Stimulated activated CD4-positive, alpha-beta T cell treated with anti-CD3 and anti-CD28 coated beads, TNF-alpha, amount 100 ng/mL, for 48 hours (primary cell): ENCODE data around the gene AFAP1L1.
"Not testable (repeated sequence)": the region's sequence is repeated elsewhere in the genome, so short reads cannot be mapped to it uniquely, and the experiment has no call there.

ENCODE experiments used
- DNase-seq, 3 donors: peaks; one replicate each; pipeline ENCODE4 v3.0.0-alpha.2; 2020; ENCODE audit warnings: low read depth in 3 of 3

AFAP1L1 gene

GRCh38 chr5:149261246-149261645, 10.4 kb upstream of the AFAP1L1 start:
- no peak for DNase-seq

DNA sequence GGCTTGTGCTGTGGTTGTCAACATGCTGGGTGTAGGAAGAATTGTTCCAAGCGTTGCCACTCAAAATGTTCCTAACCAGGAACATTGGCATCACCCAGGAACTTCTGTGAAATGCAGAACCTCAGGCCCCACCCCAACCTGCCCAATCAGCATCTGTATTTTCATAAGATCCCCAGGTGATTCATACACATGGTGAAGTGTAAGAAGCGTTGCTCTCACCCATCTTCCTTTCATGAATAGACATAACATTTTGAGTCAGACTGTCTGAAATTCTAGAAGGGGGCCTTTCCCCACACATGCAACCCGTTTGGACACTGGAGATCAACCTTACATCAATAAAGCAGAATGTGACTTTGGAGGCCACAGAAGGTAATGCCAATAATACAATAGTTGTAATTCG, 9.3 kb upstream of the AFAP1L1 start:
- DNase-seq = no peak

DNA sequence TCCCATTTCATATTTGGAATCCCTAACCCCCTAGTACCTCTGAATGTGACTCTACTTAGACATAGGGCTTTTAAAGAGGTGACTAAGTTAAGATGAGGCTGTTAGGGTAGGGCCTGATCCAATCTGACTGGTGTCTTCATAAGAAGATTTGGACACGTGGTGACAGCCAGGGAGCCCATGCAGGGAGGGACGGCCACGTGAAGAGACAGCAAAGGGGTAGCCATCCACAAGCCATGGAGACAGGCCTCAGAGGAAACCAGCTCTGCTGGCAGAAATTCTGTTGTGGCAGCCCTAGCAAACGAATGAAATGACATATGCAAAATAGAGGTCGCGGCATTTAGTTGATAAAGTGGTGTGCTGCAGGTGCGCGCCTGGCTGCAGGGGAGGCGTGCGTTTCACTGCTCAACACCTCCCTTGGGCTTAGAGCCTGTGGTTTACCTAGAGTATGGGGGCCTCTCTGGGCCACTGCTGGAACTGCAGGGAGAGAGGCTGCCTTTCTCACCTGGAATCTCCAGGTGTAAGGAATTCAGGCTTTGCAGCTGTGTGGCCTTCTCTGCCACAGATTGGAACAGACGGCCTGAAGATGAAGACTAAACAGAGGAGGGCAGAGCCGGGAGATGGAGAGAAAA, 7.1 kb upstream of the AFAP1L1 start:
- no peak for DNase-seq

DNA sequence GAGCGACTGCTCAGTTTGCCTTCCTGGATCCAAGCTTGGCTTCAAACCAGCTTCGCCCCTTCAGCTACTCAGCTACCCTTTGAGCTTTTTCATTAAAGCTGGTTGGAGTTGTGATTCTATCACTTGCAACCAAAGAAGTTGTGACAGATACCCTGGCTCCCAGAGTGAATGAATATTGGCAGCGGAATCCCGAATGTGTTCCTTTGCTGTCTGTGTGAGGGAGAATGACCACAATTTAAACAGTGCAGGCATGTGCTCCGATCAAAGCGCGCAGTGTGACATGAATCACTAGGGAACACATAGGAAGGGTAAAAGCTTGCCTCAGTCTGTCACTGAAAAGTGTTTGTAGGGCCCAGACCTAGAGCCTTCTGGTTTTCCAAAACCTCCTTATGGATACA, 6.6 kb upstream of the AFAP1L1 start:
- no peak for DNase-seq

DNA sequence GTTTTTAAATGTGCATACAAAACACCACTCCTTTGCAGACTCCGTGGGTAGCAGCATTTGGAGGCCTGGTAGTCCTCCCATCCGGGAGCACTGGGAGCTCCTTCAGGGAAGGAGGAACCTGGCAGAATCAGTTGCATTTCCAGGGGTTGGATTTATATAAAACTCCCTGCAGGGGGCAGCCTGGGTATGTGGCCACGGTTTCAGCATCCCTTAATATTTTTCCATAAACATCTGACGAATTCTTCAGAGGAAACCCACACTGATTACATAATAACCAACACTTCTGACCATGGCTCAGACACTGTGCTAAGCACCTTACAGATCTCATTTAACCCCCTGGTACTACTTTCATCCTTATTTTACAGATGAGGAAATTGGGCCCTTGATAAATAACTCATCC, 6.1 kb upstream of the AFAP1L1 start:
- no peak for DNase-seq

GRCh38 chr5:149267241-149267973, 4.3 kb upstream of the AFAP1L1 start:
- DNase-seq = no peak

DNA sequence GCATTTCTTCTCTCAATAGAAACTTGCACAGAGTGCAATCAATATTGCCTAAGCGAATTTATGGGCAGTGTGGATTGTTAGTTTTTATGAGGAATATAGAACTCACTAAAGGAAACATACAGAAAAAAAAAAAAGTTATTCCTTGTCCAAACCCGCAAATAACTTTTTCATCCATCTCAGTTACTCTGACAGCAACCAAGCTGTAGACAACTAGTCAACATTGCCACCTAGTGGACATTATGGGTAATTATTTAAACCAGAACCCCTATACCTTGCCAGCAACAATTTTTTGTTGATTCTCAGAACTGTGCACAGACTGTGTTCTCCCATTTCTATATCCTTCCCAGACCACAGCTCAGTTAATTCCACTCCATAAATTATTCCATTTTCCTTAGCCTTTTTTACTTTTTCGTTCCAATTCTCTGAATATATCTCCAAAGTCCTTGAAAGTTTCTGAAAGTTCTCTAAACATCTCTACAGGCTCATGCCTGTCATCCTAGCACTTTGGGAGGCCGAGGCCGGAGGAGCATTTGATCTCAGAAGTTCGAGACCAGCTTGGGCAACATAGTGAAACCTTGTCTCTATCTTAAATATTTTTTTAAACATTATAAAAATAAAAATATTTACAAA, 2.6 kb upstream of the AFAP1L1 start:
- DNase-seq = no peak

- no peak for DNase-seq
Measured at GRCh38 chr5:149271195-149271715, 404 bp upstream of the AFAP1L1 start.

- not testable (repeated sequence) for DNase-seq
Measured at GRCh38 chr5:149272781-149273180, 1.1 kb downstream of the AFAP1L1 start.

DNA sequence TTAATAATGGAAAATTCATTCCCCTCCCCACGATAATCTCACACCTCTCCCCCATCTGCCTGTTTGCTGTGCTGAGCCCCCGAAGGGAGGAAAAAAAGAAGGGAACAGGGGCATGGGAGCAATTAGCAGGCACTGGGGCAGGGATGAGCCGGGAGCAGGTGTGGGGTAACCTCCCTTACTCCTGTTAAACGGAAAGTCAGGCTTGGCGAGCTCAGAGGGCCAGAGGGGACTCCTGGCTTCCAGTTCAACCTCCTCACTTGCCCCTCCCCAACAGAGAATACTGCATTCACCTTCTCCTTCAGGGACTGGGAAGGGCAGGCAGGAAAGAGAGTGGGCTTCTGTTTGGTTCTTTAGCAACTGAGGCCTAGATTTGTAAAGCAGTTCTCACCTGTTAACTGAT, 1.6 kb downstream of the AFAP1L1 start:
- DNase-seq = no peak

DNA sequence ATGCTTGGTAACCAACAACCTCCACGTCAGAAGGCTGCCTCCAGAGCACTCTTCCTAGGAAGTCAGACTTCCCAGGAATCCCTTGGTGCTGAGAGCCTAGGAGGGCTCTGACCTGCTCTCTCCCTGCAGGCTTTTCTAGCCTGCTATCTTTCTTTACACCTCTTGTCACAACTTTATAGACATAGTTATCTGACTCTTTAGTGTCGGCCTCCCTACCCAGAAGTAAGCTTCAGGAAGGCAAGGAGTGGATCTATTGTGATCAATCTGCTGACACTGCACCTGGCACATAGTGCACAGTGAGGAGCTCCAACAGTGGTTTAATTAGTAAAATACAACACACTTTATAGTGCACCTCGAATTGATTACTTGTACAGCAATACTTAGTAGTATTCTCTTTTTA, 2.3 kb downstream of the AFAP1L1 start:
- no peak for DNase-seq

- no peak for DNase-seq
Measured at GRCh38 chr5:149274939-149275338, 3.3 kb downstream of the AFAP1L1 start.

- no peak for DNase-seq
Measured at GRCh38 chr5:149277801-149278200, 6.1 kb downstream of the AFAP1L1 start.

- no peak for DNase-seq
Measured at GRCh38 chr5:149278451-149279210, 7.0 kb downstream of the AFAP1L1 start.

GRCh38 chr5:149279661-149280060, 8.0 kb downstream of the AFAP1L1 start:
- DNase-seq = no peak

GRCh38 chr5:149280124-149280523, 8.5 kb downstream of the AFAP1L1 start:
- DNase-seq = no peak

- DNase-seq = no peak
Measured at GRCh38 chr5:149280802-149281201, 9.1 kb downstream of the AFAP1L1 start.

DNA sequence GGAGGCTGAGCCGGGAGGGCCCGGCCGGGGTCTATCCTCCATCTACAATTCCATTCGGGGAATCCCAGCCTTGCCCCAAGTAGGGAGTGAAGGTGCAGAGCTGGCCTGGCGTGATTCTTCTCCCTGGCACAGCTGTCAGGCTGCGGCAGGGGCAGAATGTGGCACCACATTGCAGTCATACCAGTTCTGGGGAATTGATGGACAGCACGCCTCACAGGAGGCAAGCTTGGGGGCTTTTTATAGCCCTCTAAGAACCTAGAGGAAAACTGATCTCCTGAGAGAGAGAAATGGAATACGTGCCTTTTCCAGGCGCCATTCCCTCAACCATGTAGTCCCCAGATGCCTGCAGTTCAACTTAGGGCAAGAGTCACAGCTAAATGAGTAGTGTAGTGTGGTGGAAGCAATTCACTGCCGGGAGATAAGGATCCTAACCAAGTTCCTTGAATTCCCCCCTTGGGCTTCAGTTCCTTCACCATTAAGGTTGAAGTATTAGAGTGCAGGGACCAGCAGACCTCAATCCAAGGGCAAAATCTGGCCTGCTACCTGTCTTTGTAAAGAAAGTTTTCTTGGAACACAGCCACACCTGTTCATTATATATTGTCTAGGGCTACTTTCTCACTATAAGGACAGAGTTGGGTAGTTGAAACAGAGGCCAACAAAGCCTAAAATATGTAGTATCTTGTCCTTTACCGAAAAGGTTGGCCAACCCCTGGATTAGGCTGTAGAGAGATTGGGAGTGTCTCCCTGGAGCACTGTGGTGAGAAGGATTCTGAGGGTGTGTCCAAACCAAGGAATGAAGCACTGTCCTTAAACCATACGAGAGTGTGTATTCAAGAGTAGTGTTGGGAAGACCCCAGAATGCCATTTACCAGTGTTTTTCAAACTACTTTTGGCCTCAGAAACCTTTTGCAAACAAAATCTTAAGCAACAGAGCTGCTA, 10.6 kb downstream of the AFAP1L1 start:
- no peak for DNase-seq

- no peak for DNase-seq
Measured at GRCh38 chr5:149282966-149283332, 11.3 kb downstream of the AFAP1L1 start.

DNA sequence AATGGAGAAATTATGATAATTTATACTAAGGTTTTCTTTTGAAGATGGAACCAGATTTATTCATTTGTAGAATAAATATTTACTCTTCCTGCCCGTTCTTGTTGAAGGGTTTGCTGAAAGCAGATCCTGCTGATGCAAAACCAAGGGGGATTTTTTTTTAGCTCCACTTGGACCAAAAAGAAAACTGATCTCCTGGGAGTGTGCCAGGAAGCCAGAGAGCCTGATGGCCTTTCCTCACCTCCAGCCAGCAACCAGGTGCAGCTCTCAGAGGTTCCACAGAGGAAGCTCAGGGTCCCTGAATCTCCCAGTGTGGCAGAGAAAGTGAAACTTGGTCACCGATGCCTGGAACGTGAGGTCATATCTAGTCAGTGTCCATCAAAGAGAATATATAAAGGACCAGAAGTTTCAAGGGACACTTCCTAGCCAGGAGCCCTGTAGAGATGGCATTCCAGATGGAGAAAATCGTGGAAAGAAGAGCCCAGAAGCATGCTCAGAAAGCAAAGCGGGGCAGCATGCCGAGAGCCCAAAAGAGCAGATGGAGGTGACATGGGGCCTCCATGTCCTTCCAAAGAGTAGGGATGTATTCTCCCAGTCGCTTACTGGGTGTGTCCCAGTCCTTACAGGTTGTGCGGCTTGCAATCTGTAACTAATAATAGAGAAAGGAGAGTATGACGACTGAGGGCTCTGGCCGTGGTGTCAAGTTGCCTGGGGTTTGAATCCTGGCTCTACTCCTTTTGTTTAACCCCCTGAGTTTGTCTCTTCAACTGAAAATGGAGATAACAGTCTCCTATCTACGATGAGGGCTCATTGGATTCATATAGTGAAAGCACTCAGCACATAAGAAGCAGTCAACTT, 12.2 kb downstream of the AFAP1L1 start:
- DNase-seq = no peak
